Endothelial cell of umbilical vein (primary cell): ENCODE data around the gene TGFA.

ENCODE experiments used
- CTCF ChIP-seq, 2 donors: IDR thresholded peaks; 1 replicate in 1 of 2; 2 replicates in 1 of 2; pipeline ENCODE4 v1.5.1; 2011; ENCODE audit warnings: low read length in 2 of 2, mild to moderate bottlenecking in 2 of 2, moderate library complexity in 2 of 2, control low read depth in 1 of 2, inconsistent platforms in 1 of 2, low read depth in 1 of 2; ENCODE audit not compliant: insufficient read depth in 1 of 2; ENCODE audit errors: extremely low read depth in 1 of 2
- EZH2 ChIP-seq: IDR thresholded peaks from 2 replicates; pipeline ENCODE4 v1.6.1; 2012; ENCODE audit warnings: borderline replicate concordance, low read depth, mild to moderate bottlenecking, moderate library complexity, low read length, inconsistent platforms; ENCODE audit not compliant: severe bottlenecking
- FOS ChIP-seq: IDR thresholded peaks from 2 replicates; pipeline ENCODE4 v1.6.1; 2011; ENCODE audit warnings: mild to moderate bottlenecking, low read length, moderate library complexity, borderline replicate concordance; ENCODE audit not compliant: insufficient read depth
- GATA2 ChIP-seq: IDR thresholded peaks from 2 replicates; pipeline ENCODE4 v1.7.0; 2011; ENCODE audit warnings: low read depth, mild to moderate bottlenecking, moderate library complexity, mixed read lengths, low read length; ENCODE audit not compliant: insufficient read length, insufficient read depth
- JUN ChIP-seq: IDR thresholded peaks from 2 replicates; pipeline ENCODE4 v1.6.1; 2011; ENCODE audit warnings: borderline replicate concordance, low read depth; ENCODE audit not compliant: insufficient read length, insufficient read depth
- MAX ChIP-seq: IDR thresholded peaks from 2 replicates; pipeline ENCODE4 v1.6.1; 2011; ENCODE audit not compliant: insufficient read depth, insufficient read length
- MYC ChIP-seq: IDR thresholded peaks from one replicate; pipeline ENCODE4 v1.6.1; 2011; ENCODE audit warnings: mild to moderate bottlenecking, low read depth, low read length
- POLR2A ChIP-seq: IDR thresholded peaks from 2 replicates; pipeline ENCODE4 v1.6.1; 2012; ENCODE audit warnings: low read depth, mild to moderate bottlenecking, control low read depth, low read length
- POLR2AphosphoS5 ChIP-seq: IDR thresholded peaks from 2 replicates; pipeline ENCODE4 v1.6.1; 2012; ENCODE audit warnings: low read depth, mild to moderate bottlenecking, control low read depth, low read length, moderate library complexity; ENCODE audit not compliant: insufficient read depth

GRCh38 chr2:70553334-70553583, 367 bp downstream of the TGFA start:
- TF ChIP-seq CTCF (IDR thresholded peaks at IDR 0.05; ENCODE audit: extremely low read depth in 1 of 2, insufficient read depth in 1 of 2, low read depth in 1 of 2, low read length in 2 of 2) (no peak), POLR2A (no peak), EZH2 (peak; percentile 87), POLR2AphosphoS5 (no peak), MYC (no peak), GATA2 (no peak), FOS (no peak), MAX (no peak), JUN (no peak)
